ENCODE measurements around the gene RDH14.

DNA sequence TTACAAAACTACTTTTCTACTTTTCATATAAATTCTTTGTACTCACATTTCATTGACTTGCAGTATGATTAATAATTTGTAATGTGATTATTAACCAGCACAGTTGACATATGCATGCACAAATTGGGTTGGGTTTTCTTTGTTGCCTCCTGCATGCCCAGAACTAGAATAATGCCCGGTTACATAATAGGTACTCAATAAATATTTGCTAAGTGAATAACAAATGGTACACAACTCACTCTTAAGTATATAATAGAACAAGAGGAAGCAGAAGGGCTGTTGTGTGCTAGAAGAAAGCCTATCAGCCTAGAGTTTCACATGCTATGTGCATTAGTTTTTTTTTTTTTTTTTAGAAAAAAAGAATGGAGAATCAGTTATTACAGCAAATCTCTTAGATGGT is 9.3 kb downstream of the RDH14 start:
- TF ChIP-seq POLR2A (IDR thresholded peaks at IDR 0.05): no peak
- TF ChIP-seq CTCF (IDR thresholded peaks at IDR 0.05 in 4 of 5, conservative IDR thresholded peaks at IDR 0.05 in 1 of 5): no peak

Measured in gastrocnemius medialis (tissue), 4 donors.